ENCODE data around the gene RFT1.

DNA sequence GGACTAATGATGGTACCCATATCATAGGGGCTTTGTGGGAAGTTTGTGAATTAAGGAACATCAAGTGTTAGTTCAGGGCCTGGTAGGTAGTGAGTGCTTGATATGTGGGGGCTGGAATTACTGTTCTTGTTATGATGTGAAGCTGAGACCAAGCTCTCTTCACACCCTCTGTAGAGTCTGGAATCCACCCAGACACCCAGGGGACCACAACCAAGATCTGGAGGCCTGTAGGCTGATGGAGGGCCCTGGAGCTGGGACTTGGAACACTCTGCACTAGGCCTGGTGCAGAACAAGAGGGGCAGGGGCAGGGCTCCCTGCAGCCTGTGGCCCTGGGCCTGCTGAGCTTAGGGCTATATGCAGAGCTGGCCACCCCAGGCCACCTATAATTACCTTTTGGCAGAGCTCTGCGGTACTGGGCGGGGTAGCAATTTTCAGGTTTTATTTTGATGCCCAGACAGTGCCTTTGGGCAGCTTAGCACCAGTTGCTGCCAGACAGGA is 17.7 kb upstream of the RFT1 start:
- TF ChIP-seq, protein P1, sequence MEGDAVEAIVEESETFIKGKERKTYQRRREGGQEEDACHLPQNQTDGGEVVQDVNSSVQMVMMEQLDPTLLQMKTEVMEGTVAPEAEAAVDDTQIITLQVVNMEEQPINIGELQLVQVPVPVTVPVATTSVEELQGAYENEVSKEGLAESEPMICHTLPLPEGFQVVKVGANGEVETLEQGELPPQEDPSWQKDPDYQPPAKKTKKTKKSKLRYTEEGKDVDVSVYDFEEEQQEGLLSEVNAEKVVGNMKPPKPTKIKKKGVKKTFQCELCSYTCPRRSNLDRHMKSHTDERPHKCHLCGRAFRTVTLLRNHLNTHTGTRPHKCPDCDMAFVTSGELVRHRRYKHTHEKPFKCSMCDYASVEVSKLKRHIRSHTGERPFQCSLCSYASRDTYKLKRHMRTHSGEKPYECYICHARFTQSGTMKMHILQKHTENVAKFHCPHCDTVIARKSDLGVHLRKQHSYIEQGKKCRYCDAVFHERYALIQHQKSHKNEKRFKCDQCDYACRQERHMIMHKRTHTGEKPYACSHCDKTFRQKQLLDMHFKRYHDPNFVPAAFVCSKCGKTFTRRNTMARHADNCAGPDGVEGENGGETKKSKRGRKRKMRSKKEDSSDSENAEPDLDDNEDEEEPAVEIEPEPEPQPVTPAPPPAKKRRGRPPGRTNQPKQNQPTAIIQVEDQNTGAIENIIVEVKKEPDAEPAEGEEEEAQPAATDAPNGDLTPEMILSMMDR (IDR thresholded peaks at IDR 0.05 in 2 of 3, conservative IDR thresholded peaks at IDR 0.05 in 1 of 3; ENCODE audit: borderline replicate concordance in 1 of 3, insufficient read depth in 1 of 3, low read depth in 2 of 3, low read length in 2 of 3), result no peak
- no peak for TF ChIP-seq EZH2 (IDR thresholded peaks at IDR 0.05)
